NCI-H2171 treated with DMSO at 0.1 percent for 48 hours (cell line): Measurements from ENCODE around the gene WDR20.
A peak's percentile ranks its signal among the peaks of the same experiment; 100 is the strongest.
"Not testable (repeated sequence)": the region's sequence is repeated elsewhere in the genome, so short reads cannot be mapped to it uniquely, and the experiment has no call there.

Experiments
- DNase-seq: peaks from one replicate; lab custom pipeline; 2025; lab: John Stamatoyannopoulos, UW

WDR20 gene

DNA sequence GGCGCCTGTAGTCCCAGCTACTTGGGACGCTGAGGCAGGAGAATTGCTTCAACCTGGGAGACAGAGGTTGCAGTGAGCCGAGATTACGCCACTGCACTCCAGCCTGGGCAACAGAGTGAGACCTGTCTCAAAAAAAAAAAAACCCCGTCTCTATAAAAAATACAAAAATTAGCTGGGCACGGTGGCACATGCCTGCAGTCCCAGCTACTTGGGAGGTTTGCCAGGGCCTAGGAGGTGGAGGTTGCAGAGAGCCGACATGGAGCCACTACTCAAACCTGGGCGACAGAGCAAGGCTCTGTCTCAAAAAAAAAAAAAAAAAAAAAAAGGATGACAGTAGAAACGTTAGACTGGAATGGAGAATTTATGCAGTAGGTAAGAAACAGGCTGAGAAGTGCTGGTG, 5.7 kb upstream of the WDR20 start:
- DNase-seq = not testable (repeated sequence)

DNA sequence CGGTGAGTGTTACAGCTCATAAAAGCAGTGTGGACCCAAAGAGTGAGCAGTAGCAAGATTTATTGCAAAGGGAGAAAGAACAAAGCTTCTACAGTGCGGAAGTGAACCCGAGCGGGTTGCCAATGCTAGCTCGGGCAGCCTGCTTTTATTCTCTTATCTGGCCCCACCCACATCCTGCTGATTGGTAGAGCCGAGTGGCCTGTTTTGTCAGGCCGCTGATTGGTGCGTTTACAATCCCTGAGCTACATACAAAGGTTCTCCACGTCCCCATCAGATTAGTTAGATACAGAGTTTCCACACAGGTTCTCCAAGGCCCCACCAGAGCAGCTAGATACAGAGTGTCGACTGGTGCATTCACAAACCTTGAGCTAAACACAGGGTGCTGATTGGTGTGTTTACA, 5.0 kb upstream of the WDR20 start:
- not testable (repeated sequence) for DNase-seq

DNA sequence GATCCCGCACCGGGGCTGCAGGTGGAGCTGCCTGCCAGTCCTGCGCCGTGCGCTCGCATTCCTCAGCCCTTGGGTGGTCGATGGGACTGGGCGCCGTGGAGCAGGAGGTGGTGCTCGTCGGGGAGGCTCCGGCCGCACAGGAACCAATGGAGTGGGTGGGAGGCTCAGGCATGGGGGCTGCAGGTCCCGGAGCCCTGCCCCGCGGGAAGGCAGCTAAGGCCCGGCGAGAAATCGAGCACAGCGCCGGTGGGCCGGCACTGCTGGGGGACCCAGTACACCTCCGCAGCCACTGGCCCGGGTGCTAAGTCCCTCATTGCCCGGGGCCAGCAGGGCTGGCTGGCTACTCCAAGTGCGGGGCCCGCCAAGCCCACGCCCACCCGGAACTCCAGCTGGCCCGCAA, 4.2 kb upstream of the WDR20 start:
- DNase-seq = not testable (repeated sequence)

DNA sequence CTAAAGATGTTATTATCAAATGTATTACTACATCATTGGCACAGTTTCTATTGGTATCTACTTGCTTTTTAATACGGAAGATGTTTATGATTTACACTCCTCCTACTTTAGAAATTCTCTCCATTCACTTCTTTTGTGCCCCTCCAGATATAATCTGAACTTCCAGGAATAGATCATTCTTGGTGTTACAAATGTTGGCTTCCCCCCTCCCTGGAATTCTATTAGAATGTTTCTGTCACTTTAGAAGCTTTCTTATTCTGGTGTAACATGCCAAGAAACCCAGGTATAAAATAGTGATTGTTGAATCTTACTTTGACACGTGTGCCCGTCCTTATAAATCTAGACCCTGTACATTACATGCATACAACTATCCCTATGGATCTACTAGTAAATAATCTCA, 1.2 kb upstream of the WDR20 start:
- peak; percentile 60 for DNase-seq

DNA sequence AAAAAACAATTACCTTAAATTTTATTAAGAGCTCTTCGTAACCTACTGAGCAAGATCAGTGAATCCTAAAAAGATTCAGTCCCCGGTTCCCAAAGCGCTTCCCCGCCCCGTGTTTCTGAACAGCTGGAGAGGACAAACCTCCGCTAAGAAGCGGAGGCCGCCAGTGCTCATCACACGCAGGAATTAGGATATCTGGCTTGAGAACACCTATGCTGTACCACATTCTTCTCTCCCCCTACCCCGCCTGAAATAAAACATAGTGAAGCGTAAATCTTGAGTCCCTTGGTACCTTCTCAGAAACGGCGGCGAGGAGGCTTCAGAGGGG, 774 bp upstream of the WDR20 start:
- no peak for DNase-seq

DNA sequence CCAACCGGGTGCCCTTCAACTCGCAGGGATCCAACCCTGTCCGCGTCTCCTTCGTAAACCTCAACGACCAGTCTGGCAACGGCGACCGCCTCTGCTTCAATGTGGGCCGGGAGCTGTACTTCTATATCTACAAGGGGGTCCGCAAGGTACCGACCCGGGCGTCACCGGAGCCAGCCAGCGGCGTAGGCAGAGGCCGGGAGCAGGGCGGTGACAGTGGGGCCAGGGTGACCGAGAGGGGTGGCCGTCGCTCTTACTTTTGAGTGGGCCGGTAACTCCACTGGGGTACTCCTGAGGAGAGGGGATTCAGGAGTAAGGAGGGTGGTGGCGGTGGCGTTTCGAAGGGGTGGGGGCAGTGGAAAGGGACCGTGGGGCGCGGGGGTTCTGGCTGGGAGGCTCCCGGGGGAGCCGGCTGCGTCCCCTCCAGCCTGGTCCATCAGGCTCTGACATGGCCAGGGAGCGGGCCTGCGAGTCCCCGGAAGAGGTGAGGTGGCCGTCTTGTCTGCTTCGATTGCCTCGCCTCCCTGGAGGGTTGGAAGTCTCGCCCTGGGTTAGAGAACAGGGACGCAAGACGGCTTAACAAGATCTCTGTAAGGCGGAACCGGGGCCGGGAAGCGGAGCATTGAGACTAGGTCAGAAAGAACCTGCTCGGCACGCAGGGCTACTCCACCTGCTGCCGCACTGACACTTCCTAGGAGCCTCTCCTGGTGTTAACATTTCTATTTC, 491 bp downstream of the WDR20 start:
- DNase-seq = peak; percentile 19

DNA sequence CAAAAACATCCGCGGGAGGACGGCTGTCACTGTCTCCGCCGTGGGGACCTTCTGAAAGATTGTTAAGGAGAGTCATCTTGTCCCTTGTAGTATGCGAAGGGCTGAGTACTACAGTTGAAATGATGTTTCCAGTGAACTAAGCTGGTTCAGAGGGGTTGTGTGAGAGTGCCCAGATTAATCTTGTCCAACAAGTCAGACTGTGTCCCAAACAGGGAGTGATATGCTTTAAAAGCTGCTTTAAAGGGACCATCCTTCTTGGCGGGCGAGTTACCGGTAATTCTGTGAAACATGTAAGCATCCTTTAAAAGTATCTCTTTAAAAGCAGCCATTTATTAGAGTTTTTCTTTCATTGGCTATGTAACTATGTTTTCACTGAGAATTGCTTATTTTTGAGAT, 1.1 kb downstream of the WDR20 start:
- DNase-seq = no peak

DNA sequence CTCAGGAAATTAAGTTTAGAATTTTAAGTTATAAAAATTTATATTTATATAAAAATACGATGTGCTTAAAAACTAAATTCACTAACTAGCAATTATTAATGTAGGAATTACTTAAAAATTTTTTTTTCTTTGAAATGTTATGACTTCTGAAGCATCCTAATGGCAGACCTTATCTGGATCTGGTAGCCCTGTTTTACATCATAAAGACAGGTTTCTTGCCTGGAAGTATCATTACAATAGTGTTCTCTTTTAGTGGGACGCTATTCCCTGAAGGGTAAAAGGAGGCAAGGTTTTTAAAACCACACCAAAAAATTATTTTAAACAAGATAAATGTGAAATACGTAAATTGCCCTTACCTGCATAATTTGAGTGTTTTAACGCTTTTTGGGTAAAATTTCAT, 2.1 kb downstream of the WDR20 start:
- no peak for DNase-seq

DNA sequence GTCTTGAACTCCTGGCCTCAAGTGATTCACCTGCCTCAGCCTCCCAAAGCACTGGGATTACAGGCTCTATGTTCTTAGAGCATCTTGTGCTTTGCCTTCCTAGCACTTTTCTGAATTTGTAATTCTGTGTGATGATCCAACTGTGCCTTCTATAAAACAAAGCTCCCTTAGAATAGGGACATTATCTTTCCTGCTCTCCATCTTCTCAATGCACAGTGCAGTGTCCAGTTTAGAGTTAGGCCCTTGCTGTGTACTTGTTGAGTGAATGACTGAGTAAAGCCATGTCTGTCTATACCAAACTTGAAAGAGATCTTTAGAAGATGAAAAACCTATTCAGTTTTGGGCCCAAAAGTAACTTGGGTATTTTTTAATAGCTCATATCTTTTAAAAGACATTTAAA, 5.2 kb downstream of the WDR20 start:
- DNase-seq = no peak

DNA sequence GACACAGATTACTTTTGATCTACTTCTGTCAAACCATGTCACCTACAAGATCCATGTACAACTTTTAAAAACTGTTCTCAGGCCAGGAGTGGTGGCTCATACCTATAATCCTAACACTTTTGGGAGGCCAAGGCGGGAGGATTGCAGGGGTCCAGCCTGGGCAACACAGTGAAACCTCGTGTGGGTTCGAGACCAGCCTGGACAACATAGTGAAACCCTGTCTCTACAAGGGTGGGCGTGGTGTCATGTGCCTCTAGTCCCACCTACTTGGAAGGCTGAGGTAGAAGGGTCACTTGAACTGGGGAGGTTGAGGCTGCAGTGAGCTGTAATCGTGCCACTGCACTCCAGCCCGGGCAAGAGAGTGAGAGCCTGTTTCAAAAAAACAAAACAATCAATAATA, 5.7 kb downstream of the WDR20 start:
- no peak for DNase-seq

DNA sequence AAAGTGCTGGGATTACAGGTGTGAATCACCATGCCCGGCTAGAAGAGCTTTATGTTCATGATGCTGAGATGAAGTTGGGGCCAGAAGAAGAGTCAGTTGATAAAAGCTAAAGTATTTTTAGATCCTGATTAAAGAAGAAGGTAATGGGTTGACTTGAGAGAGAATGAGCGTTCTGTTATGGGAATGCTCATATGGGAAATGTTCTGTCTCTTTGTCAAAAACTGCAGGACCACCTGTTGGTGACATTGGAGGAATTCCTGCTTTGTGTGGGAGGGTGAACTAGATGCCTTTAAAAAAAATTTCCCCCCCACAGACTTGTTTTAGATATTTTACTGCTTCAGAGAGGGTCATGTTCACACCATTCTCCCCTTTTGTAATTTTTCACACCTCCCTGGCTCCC, 6.7 kb downstream of the WDR20 start:
- DNase-seq = no peak

DNA sequence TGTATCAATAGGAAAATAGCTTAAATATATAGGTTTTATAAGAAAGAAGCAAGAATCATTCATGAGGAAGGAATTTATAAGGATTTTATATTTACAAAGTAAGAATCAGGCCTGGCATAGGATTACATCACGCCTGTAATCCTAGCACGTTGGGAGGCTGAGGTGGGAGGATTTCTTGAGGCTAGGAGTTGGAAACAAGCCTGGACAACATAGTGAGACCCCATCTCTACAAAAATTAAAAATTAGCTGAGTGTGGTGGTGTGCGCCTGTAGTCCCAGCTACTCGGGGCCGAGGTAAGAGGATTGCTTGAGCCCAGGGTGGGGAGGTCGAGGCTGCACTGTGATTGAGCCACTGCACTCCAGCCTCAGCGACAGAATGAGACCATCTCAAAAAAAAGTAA, 10.4 kb downstream of the WDR20 start:
- no peak for DNase-seq

DNA sequence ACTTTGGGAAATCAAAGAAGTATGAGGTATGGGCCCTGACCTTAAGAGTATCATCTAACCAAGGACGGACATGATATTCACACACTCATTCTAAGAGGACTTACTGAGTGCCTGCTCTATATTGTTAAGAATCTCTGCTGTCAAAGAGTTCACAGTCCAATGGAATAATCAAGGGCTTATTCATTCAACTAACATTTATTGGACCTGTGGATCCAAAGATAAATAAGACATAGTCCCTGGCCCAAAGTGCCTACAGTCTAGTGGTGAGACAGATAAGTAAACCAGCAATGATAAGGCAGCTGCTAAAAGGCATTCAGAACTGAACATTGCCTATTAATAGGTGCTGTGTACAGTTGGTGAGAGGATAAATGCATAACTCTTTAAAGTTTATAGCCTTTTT, 11.0 kb downstream of the WDR20 start:
- DNase-seq = no peak

DNA sequence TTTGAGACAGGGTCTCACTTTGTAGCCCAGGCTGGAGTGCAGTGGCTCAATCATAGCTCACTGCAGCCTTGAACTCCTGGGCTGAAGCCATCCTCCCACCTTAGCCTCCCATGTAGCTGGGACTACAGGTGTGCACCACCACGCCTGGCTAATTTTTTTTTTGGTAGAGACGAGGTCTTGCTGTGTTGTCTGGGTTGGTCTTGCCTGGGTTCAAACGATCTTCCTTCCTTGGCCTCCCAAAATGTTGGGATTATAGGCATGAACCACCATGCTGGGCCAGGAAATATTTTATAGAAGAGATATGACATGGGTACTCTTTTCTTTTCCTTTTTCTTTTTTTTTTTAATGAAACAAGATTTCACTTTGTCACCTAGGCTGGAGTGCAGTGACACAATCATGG, 11.7 kb downstream of the WDR20 start:
- DNase-seq = not testable (repeated sequence)

DNA sequence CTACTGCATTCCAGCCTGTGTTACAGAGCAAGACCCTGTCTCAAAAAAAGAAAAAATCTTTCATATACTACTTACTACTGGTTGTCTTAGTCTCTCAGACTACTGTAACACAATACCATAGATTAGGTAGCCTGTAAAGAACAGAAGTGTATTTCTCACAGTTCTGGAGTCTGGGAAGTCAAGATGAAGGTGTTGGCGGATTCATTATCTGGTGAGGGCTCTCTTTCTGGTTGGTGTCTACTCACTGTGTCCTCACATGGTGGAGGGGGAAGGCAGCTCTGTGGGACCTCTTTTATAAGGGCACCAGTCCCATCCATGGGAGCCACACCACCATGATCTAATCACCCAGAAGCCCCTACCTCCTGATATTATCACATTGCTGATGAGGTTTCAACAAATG, 14.4 kb downstream of the WDR20 start:
- DNase-seq = no peak

DNA sequence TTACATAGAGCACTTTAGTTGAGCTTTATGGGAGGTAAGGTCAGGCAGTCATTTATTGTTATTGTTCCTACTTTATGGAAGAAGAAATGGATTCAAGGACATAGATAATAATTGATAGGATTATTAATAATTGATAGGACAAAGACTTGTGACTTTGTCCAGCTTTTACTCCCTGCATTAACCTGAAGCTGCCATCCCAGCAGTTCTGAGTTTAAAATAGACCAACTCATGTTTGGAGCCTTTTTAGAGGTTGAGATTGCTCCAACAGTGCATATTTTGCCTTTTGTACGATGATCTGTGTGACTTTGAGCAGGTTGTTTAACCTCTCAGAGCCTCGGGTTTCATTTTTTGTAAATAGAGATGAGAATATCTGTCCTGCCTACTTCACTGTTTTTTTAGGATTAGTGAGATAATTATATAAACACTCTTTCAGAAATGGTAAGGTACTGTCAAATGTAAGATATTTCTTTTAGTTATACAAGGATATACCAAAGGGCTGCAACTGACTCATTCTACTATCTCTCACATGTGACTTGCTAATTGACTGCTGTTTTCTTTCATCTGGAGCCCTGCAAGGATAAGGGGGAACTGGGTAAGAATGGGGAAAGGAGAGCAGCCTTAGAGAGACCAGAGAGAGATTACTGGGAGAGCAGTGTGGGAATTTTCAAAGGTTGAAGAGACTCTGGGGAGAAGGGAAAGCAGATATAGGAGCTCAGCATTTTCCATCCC, 15.3 kb downstream of the WDR20 start:
- no peak for DNase-seq

DNA sequence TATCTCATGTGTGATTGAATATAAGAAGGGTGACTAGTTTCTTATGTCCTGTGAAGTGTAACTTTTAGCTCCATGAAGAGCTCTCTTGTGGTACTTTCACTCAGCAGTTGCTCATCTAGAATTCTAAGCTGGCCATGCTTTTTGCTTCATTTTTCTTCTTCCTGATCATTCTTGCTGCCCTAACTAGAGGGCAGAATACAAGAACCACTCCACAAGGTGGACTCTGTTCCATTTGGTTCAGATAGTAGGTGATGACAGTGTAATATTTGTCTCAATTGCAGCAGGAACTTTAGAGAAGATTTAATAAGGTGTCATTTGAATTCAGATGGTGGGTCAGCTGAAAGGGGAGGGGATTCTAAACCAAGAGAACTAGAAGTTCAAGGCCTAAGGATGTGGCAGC, 17.6 kb downstream of the WDR20 start:
- DNase-seq = no peak

DNA sequence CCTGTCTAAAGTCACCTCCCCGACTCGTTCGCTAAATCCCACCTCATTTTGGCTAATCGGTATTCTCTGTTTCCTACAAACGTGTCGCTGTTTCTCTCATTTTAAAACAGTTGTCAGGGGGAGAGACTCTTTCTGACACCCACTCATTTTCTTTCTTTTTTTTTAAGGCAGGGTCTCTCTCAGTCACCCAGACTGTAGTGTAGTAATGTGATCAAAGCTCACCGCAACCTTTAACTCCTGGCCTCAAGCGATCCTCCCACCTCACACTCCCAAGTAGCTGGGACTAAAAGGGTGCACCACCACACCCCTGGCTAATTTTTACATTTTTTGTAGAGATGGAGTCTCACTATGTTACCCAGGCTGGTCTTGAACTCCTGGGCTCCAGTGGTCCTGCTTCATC, 19.1 kb downstream of the WDR20 start:
- no peak for DNase-seq

DNA sequence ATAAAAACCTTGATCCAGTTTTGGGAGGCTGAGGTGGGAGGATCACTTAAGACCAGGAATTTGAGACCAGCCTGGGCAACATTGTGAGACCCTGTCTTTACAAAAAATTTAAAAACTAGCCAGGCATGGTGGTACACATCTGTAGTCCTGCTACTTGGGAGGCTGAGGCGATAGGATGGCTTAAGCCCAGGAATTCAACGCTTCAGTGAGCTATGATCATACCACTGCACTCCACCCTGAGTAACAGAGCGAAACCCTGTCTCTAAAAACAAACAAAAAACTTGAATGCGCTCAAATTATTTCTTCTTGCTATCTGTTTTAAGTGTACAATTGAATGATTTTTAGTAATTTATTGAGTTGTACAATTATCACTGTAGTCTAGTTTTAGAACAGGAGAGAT, 20.1 kb downstream of the WDR20 start:
- no peak for DNase-seq

DNA sequence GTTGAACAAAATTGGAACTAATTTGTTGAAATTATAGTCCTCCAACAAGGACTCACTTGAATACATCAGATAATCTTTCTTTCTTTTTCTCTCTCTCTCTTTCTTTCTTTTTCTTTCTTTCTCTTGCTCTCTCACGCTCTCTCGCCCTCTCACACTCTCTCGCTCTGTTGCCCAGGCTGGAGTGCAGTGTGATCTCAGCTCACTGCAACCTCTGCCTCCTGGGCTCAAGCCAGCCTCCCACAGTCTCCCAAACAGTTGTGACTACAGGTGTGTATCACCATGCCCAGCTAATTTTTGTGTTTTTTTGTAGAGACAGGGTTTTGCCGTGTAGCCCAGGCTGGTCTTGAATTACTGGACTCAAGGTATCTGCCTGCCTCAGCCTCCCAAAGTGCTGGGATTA, 22.8 kb downstream of the WDR20 start:
- DNase-seq = no peak

DNA sequence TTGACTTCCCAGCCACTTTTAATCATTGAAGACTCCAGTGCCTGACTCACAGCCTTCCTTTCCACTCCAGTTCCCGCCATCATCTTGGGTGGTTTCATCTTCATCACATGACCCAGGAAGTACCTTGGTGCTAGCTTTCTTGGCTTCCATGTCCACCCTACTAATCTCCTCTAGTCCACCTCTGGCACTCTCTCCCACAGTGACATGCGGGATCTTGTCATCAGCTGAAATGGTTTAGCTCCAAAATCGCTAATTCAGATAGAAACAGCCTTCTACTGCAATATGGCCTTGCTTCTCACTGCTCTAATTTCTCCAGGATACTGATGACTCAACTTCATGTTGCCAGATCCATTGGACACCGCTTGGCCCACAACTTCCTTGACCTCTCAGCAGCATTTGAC, 24.5 kb downstream of the WDR20 start:
- no peak for DNase-seq

DNA sequence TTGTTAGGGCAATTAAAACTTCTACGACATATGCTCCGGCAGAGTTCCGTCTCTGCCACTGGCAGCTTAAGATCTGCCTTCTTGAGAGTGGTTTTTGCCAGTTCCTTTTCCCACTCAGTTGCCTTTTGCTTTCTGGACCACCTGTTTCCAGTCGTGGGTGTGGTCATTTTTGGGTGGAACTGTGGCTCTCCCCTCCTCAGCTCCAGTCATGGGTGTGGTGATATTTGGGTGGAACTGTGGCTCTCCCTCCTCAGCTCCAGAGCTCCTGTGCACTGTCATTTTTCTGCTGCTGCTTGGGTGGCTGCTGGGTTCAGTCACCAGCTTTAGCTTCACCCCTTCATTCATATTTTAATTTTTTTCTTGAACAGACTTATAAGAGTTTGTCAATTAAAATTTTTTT, 25.3 kb downstream of the WDR20 start:
- DNase-seq = no peak

DNA sequence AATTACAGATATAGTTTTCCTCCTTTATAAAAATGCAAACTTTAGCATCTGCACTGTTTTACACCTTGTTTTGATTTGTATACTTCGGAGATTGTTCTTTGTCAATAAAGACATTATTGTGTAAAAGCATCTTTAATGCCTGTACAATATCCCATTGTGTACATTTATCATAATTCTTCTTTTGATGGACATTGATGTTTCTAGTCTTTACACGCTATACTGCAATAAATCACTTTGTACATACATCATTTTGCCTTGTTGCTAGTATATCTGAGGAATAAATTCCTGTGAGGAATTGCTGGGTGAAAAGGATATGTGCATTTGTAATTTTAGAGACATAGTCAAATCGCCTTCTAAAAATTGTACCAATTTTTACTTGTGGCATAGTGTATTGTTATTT, 30.4 kb downstream of the WDR20 start:
- DNase-seq = no peak
